Islet precursor cell (in vitro differentiated cells): Measurements from ENCODE around the gene CEP131.

Experiments
- DNase-seq: peaks from one replicate; pipeline ENCODE4 v3.0.0-alpha.2; 2018

Gene CEP131

GRCh38 chr17:81251094-81251708 is 28.4 kb upstream of the CEP131 start:
- no peak for DNase-seq

GRCh38 chr17:81250286-81251093 is 27.7 kb upstream of the CEP131 start:
- no peak for DNase-seq

- DNase-seq = no peak
These were observed 26.7 kb upstream of the CEP131 start for GRCh38 chr17:81249223-81250040.

GRCh38 chr17:81248649-81249048 is 25.9 kb upstream of the CEP131 start:
- no peak for DNase-seq

GRCh38 chr17:81247339-81247990 is 24.7 kb upstream of the CEP131 start:
- DNase-seq = no peak

GRCh38 chr17:81246679-81247338 is 24.0 kb upstream of the CEP131 start:
- DNase-seq = no peak

- no peak for DNase-seq
These were observed 23.5 kb upstream of the CEP131 start for GRCh38 chr17:81246343-81246670.

- no peak for DNase-seq
These were observed 23.0 kb upstream of the CEP131 start for GRCh38 chr17:81245665-81246342.

- no peak for DNase-seq
These were observed 22.4 kb upstream of the CEP131 start for GRCh38 chr17:81245024-81245664.

GRCh38 chr17:81244358-81245023 is 21.7 kb upstream of the CEP131 start:
- DNase-seq = no peak

GRCh38 chr17:81243333-81243664 is 20.5 kb upstream of the CEP131 start:
- no peak for DNase-seq

GRCh38 chr17:81242421-81243332 is 19.9 kb upstream of the CEP131 start:
- DNase-seq = no peak

GRCh38 chr17:81241648-81242420 is 19.1 kb upstream of the CEP131 start:
- DNase-seq = peak; percentile 84

GRCh38 chr17:81241203-81241602 is 18.4 kb upstream of the CEP131 start:
- DNase-seq = no peak

GRCh38 chr17:81240761-81241160 is 18.0 kb upstream of the CEP131 start:
- DNase-seq = no peak

- no peak for DNase-seq
These were observed 17.2 kb upstream of the CEP131 start for GRCh38 chr17:81239714-81240555.

- peak; percentile 100 for DNase-seq
These were observed 16.3 kb upstream of the CEP131 start, which contains the start of the genes NDUFAF8 and TEPSIN for GRCh38 chr17:81238815-81239713. Gene NDUFAF8, plus strand, starts transcription at chr17:81239318. Its CDS starts 46 bp downstream, at chr17:81239364. Gene TEPSIN, minus strand, starts transcription at chr17:81239055. Its CDS starts 22 bp downstream, at chr17:81239033.
